GM23248 (cell line): ENCODE results near the gene RAD51B.

Source experiments
- EZH2 ChIP-seq: fragments of 200-600 bp; sonication (generic); IDR thresholded peaks from 2 replicates; pipeline ENCODE4 v1.6.1; 2018; ENCODE audit warnings: antibody characterized with exemption, mild to moderate bottlenecking; ENCODE audit not compliant: insufficient read depth, poor library complexity, severe bottlenecking
- EZH2phosphoT487 ChIP-seq: fragments of 200-600 bp; sonication (generic); IDR thresholded peaks from 2 replicates; pipeline ENCODE4 v1.6.1; 2018; ENCODE audit warnings: antibody characterized with exemption, moderate library complexity, mild to moderate bottlenecking, low read depth; ENCODE audit not compliant: insufficient read depth

DNA sequence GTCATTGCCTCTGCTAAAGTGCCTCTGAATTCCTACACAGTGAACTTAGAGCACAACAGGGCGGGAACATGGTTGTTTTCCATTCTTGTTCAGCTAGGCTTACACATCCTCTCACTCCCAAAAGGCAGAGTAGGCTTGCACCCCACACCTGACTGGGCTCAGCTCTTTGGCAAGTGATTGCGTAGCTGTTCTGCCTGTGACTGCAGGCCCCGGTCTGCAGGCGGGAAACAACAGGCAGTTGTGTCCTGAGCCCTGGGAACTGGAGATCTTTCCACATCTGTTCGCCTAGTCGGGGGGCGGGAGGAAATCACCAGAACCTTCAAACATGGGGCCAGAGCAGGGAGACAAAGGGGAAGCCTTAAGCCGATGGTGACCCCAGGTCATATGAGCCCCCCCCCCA, 698.6 kb downstream of the RAD51B start:
- TF ChIP-seq EZH2: no peak
- TF ChIP-seq EZH2phosphoT487: no peak
